GM12878 (cell line): ENCODE results near the gene PEX6. TPM values are rescaled to one million over a fixed set of nuclear protein-coding genes. Genes with fewer than 3 reads are reported as not detected.

Experiments used
- ATAC-seq: fragments of 200-7000 bp; cut with Tn5 transposase; 3 replicates; pipeline ENCODE4 v1.9.1; 2020; ENCODE audit warnings: mild to moderate bottlenecking, moderate library complexity
- BruUV-seq: library from RNA; stranded (reverse); fragments of 400-500 nt; replicated peaks from 2 replicates; lab custom pipeline; 2021; lab: Mats Ljungman, UMichigan
- CTCF ChIA-PET: fragments of 300-600 bp; sonication (Branson Sonifier 250); formaldehyde crosslinking; extraction: SDS; loops from one replicate; lab custom pipeline; 2021; ENCODE audit warnings: inconsistent platforms; lab: Yijun Ruan, JAX
- POLR2A ChIA-PET: fragments of 350-600 bp; formaldehyde crosslinking; extraction: SDS; loops from one replicate; lab custom pipeline; 2021; ENCODE audit warnings: inconsistent platforms; lab: Charles Lee
- RAD21 ChIA-PET: fragments of 300-600 bp; sonication (Branson Sonifier 250); formaldehyde crosslinking; loops from one replicate; lab custom pipeline; 2023; ENCODE audit warnings: antibody characterized with exemption; ENCODE audit not compliant: unreplicated experiment; lab: Charles Lee
- SMC1A ChIA-PET: fragments of 300-600 bp; sonication (Branson Sonifier 250); formaldehyde crosslinking; loops from one replicate; lab custom pipeline; 2023; ENCODE audit not compliant: unreplicated experiment, uncharacterized antibody; lab: Charles Lee
- DNase-seq: peaks from one replicate; pipeline ENCODE4 v3.0.0-alpha.2; 2011; ENCODE audit warnings: low read depth, low spot score
- FAIRE-seq: peaks from 3 replicates; lab custom pipeline; 2011; peaks lifted over from hg19 to GRCh38; lab: Jason Lieb, UNC
- H2AFZ ChIP-seq: 2 replicates; pipeline ENCODE4 v1.6.0; 2011; ENCODE audit warnings: low read depth, low read length, control low read depth; ENCODE audit not compliant: control insufficient read depth
- H3K27ac ChIP-seq: 2 replicates; pipeline ENCODE4 v1.5.1; 2011; ENCODE audit warnings: control low read depth; ENCODE audit not compliant: control insufficient read depth, insufficient read depth
- H3K27me3 ChIP-seq, 2 experiments: replicated peaks in 1 of 2; 2 replicates each; pipeline versions ENCODE4 v1.6.0 to v1.6.1; 2011; ENCODE audit warnings: low read length in 1 of 2; ENCODE audit not compliant: control insufficient read depth in 2 of 2, insufficient read depth in 2 of 2
- H3K36me3 ChIP-seq, 2 experiments: 2 replicates each; pipeline ENCODE4 v1.5.1; 2011; ENCODE audit warnings: low read length in 1 of 2; ENCODE audit not compliant: control insufficient read depth in 2 of 2, insufficient read depth in 2 of 2
- H3K4me1 ChIP-seq: 2 replicates; pipeline ENCODE4 v1.6.1; 2011; ENCODE audit warnings: mild to moderate bottlenecking, low read length, moderate library complexity, mixed read lengths; ENCODE audit not compliant: control insufficient read depth, insufficient read depth
- H3K4me2 ChIP-seq: 2 replicates; pipeline ENCODE4 v1.6.0; 2011; ENCODE audit warnings: control low read depth; ENCODE audit not compliant: control insufficient read depth, insufficient read depth
- H3K4me3 ChIP-seq: fragments of 200-600 bp; sonication (generic); 2 replicates; pipeline ENCODE4 v1.5.1; 2016
- H3K79me2 ChIP-seq: 2 replicates; pipeline ENCODE4 v1.6.0; 2011; ENCODE audit warnings: low read length; ENCODE audit not compliant: control insufficient read depth, insufficient read depth
- H3K9ac ChIP-seq: 2 replicates; pipeline ENCODE4 v1.8.0; 2011; ENCODE audit warnings: low read length, control low read depth, mixed read lengths; ENCODE audit not compliant: control insufficient read depth, insufficient read depth
- H3K9me3 ChIP-seq: replicated peaks from 3 replicates; pipeline ENCODE4 v1.5.1; 2011; ENCODE audit warnings: mild to moderate bottlenecking, low read length; ENCODE audit not compliant: control insufficient read depth, insufficient read depth
- H4K20me1 ChIP-seq: 2 replicates; pipeline ENCODE4 v1.6.0; 2011; ENCODE audit not compliant: control insufficient read depth, insufficient read depth
- EGR1 ChIP-seq, 2 experiments: IDR thresholded peaks; 1 replicate in 1 of 2; 2 replicates in 1 of 2; pipeline ENCODE4 v1.6.1; 2011 to 2012; ENCODE audit warnings: low read depth in 2 of 2, low read length in 2 of 2, borderline replicate concordance in 1 of 2, mild to moderate bottlenecking in 1 of 2, moderate library complexity in 1 of 2
- FOS ChIP-seq: IDR thresholded peaks from 3 replicates; pipeline ENCODE4 v1.6.1; 2011; ENCODE audit warnings: borderline replicate concordance; ENCODE audit not compliant: insufficient read length; ENCODE audit errors: extremely low read depth
- TBL1XR1 ChIP-seq: IDR thresholded peaks from 2 replicates; pipeline ENCODE4 v1.6.1; 2012; ENCODE audit warnings: low read depth, low read length, improper control_type of control experiment
- TCF3 ChIP-seq: IDR thresholded peaks from 2 replicates; pipeline ENCODE4 v1.6.1; 2012; ENCODE audit warnings: low read depth, mild to moderate bottlenecking, low read length, borderline replicate concordance; ENCODE audit not compliant: insufficient read depth
- ZZZ3 ChIP-seq: IDR thresholded peaks from 2 replicates; pipeline ENCODE4 v1.6.1; 2011; ENCODE audit warnings: low read depth; ENCODE audit not compliant: control insufficient read depth, insufficient read length
- WGBS: methylation state at CpG from one replicate; pipeline ENCODE4 v1.1.6; 2016; ENCODE audit warnings: low lambda C conversion rate; ENCODE audit not compliant: insufficient replicate concordance, insufficient coverage; ENCODE audit errors: missing lambda C conversion rate; 5-methylcytosine and 5-hydroxymethylcytosine counted together
- in situ Hi-C: fragments of 300-500 bp; cut with MboI; formaldehyde crosslinking; loops from 9 replicates; pipeline ENCODE4 v1.14.3; 2018; ENCODE audit warnings: mixed read lengths
- intact Hi-C: fragments of 100-400 bp; cut with micrococcal nuclease; formaldehyde crosslinking; loops from one replicate; pipeline ENCODE4 v1.14.2; 2022; ENCODE audit not compliant: unreplicated experiment
- polyA plus RNA-seq, 11 experiments: library from polyadenylated mRNA; depleted of rRNA in 4 of 11; unstranded in 6 of 11; stranded (reverse) in 5 of 11; fragments of >200 nt; fragmentation: Nextera tagmentation in 4 of 11; fragmentation: Illumina TruSeq in 1 of 11; extraction: Ambion mirVana in 4 of 11; extraction: Trizol in 1 of 11; gene quantifications; 1 replicate in 1 of 11; 2 replicates in 10 of 11; pipeline versions ENCODE4 v1.2.1 to v1.2.3, GENCODE V29; 2011 to 2016; ENCODE audit warnings: inconsistent platforms in 2 of 11, missing spikeins in 2 of 11, low read depth in 1 of 11
- total RNA-seq, 4 experiments: library from RNA; depleted of rRNA in 3 of 4; stranded (reverse); fragments of >200 nt in 3 of 4; fragmentation: Illumina TruSeq in 1 of 4; extraction: Trizol in 1 of 4; gene quantifications; 2 replicates each; pipeline versions ENCODE4 v1.2.1 to v1.2.3, GENCODE V29; 2013 to 2021
- TF ChIP-seq, protein P1 (sequence below): fragments of 450-650 bp; IDR thresholded peaks from 2 replicates; pipeline ENCODE4 v1.6.1; 2017; ENCODE audit warnings: borderline replicate concordance

The PEX6 gene
- total and polyA plus RNA-seq, 10 of the 15 experiments (the other 5 are each of a cell fraction or from before 2014, with no cell fraction given), result 0.39 to 21.1 (median 7.8) TPM

DNA sequence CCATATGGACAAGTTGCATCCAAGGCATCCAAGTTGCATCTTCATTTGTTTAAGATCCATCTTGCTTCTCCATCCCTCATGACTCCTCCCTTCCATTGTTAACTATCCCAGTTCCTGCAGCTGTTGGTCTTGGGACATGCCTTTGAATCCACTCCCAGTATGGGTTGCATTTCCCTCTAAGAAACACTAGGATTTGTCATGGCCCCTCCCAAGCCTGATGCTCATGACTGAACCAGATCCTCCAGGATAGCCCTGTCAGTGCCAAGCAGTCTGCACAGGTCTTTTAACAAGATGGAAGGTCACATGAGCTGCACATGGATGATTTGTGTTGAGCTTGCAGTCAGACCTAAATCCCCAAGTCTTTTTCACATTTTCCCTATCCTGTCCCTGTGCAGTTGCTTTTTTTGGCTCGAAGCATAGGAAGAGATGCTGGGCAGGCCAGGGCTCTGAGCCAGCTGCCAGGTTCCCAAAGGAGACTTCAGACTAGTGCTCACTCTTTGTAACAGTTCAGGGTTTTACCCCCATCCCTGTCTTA lies 9.6 kb upstream of the PEX6 start (continued):
- TF ChIP-seq, protein P1, sequence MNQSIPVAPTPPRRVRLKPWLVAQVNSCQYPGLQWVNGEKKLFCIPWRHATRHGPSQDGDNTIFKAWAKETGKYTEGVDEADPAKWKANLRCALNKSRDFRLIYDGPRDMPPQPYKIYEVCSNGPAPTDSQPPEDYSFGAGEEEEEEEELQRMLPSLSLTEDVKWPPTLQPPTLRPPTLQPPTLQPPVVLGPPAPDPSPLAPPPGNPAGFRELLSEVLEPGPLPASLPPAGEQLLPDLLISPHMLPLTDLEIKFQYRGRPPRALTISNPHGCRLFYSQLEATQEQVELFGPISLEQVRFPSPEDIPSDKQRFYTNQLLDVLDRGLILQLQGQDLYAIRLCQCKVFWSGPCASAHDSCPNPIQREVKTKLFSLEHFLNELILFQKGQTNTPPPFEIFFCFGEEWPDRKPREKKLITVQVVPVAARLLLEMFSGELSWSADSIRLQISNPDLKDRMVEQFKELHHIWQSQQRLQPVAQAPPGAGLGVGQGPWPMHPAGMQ, result no peak
- TF ChIP-seq, all 136 proteins: peak for 0

DNA sequence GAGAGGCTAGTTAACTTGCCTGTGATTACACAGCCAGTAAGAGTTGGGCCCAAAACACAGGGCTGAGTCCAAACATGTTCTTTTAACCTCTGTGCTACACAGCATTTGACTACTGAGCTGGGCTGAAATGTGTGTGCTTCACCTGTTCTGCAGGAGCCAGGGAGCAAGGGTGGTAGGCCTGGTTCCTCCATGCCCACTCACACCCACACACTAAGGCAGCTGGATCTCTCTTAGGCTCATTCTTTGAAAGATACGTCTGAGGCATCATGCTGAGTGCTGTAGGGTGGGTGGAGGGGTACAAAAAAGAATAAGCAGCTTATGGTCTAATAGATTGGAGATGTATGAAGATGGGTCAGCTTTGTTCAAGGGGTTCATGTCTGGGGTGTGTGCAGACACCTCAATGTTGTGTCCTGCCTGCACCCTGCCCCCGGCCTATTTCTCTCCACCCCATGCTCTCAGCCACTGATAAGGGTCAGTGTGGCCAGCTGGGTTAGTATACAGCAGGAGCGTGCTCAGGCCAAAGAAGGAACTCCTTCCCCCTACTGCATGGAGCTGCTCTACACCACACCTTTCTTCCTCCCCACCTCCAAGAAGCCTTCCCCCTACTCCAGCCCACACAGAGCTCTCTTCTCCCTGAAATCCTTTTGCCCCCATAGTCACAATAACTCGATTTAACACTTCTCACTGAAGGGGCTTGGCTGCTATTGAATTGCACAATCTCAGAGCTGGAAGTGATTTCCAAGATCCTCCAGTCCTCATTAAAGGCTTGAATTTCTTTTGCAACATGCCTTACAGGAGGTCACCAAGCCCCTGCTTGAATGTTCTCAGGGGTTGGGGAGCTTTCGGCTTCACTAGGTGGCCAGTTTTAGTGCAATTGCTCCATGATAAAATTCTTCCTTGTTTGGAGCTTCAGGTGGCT lies 8.8 kb upstream of the PEX6 start:
- H3K27ac ChIP-seq, result no peak overlapping the region
- TF ChIP-seq ZZZ3, result no peak
- TF ChIP-seq FOS, result no peak
- TF ChIP-seq TCF3, result no peak
- TF ChIP-seq TBL1XR1, result no peak
- no peak for TF ChIP-seq EGR1 (IDR thresholded peaks at IDR 0.05; ENCODE audit: borderline replicate concordance in 1 of 2, low read depth in 2 of 2, low read length in 2 of 2)
- SMC1A ChIA-PET, result interaction anchor here (0.7 to 1.5 kb wide), 6 partner anchors 11 to 159 kb away, joined by 3 to 6 read pairs (median 3); no protein-coding TSS in a partner anchor
- H4K20me1 ChIP-seq, result no peaks in the 10 kb centered on the region
- WGBS, result 76% methylated on average over 5 of the region's 5 CpGs
- RAD21 ChIA-PET, result interaction anchor here (0.6 kb wide), 1 partner anchor 95 kb away, joined by 3 read pairs; no protein-coding TSS in a partner anchor
- FAIRE-seq (no peak), DNase-seq (no peak), ATAC-seq (no peak)
- no peak overlapping the region for H3K9ac ChIP-seq
- H2AFZ ChIP-seq, result no peak overlapping the region
- H3K4me1 ChIP-seq, result peaks cover 16% of the 10 kb centered on the region
- no peak overlapping the region for H3K4me3 ChIP-seq
- CTCF ChIA-PET, result interaction anchor here (1.0 to 1.2 kb wide), 3 partner anchors 29 to 86 kb away, joined by 3 to 4 read pairs (median 3); no protein-coding TSS in a partner anchor
- H3K27me3 ChIP-seq, result no peaks in the 10 kb centered on the region
- intact Hi-C loops, result no loop called here
- no peaks in the 10 kb centered on the region for H3K9me3 ChIP-seq
- H3K79me2 ChIP-seq, result peaks cover 14% of the 10 kb centered on the region
- peaks cover 2 to 8% of the 10 kb centered on the region in 2 experiments; a peak in 2 of 4 replicates for H3K36me3 ChIP-seq
- in situ Hi-C loops, result no loop called here
- POLR2A ChIA-PET, result interaction anchor here (0.5 to 2.5 kb wide), 9 partner anchors 8 to 469 kb away, joined by 3 to 10 read pairs (median 4); partner anchors contain the start of genes KLHDC3, MEA1 and PEX6
- BruUV-seq, result no TSS peak
- H3K4me2 ChIP-seq, result peak overlapping the region; percentile 6
